Nephron progenitor cell (in vitro differentiated cells): Measurements from ENCODE around the gene FOLR2.

Experiments
- DNase-seq: peaks from one replicate; pipeline ENCODE4 v3.0.0; 2021
- H3K27ac Mint-ChIP-seq: 2 replicates; pipeline ENCODE4 v1.8.0; 2021; ENCODE audit warnings: mild to moderate bottlenecking, moderate library complexity, mixed read lengths
- H3K27me3 Mint-ChIP-seq: 2 replicates; pipeline ENCODE4 v1.8.0; 2021; ENCODE audit warnings: mild to moderate bottlenecking, low read depth, mixed read lengths; ENCODE audit not compliant: poor library complexity
- H3K36me3 Mint-ChIP-seq: 2 replicates; pipeline ENCODE4 v1.8.0; 2021; ENCODE audit warnings: low read depth, mixed read lengths
- H3K4me1 Mint-ChIP-seq: 2 replicates; pipeline ENCODE4 v1.8.0; 2021; ENCODE audit warnings: mixed read lengths
- H3K4me3 Mint-ChIP-seq: 2 replicates; pipeline ENCODE4 v1.8.0; 2021; ENCODE audit warnings: mild to moderate bottlenecking, moderate library complexity, mixed read lengths
- H3K9me3 Mint-ChIP-seq: 2 replicates; pipeline ENCODE4 v1.8.0; 2021; ENCODE audit warnings: mild to moderate bottlenecking, moderate library complexity, mixed read lengths
- TF ChIP-seq, protein P1 (sequence below): fragments of 200-600 bp; sonication (generic); IDR thresholded peaks from 2 replicates; pipeline ENCODE4 v1.5.0; 2021; ENCODE audit warnings: antibody characterized with exemption

The FOLR2 gene

DNA sequence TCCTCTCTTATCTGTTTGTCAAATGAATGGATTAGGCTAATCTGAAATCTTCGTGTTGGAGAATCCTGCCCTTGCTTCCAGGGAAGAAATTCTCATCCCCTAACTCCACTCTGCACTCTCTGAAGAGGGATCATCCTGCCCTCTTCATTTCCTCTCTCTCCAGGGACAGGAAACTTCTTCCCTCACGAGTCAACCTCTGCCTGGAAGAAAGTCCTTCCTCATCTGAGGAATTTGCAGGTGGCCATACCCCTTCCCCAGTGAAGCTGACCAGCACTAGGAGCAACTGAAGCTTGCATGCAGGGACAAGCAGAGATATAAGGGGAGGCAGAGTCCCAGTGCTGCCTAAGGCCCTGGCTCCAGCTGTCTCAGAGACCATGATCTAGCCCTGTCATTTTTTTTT is 31.0 kb downstream of the FOLR2 start:
- no peak for DNase-seq
- no peaks in the 10 kb centered on the region for H3K36me3 Mint-ChIP-seq
- no peak overlapping the region for H3K27ac Mint-ChIP-seq
- H3K4me1 Mint-ChIP-seq = peaks cover 6% of the 10 kb centered on the region
- H3K9me3 Mint-ChIP-seq = peaks cover 6% of the 10 kb centered on the region
- peaks cover 20% of the 10 kb centered on the region for H3K27me3 Mint-ChIP-seq
- TF ChIP-seq, protein P1, sequence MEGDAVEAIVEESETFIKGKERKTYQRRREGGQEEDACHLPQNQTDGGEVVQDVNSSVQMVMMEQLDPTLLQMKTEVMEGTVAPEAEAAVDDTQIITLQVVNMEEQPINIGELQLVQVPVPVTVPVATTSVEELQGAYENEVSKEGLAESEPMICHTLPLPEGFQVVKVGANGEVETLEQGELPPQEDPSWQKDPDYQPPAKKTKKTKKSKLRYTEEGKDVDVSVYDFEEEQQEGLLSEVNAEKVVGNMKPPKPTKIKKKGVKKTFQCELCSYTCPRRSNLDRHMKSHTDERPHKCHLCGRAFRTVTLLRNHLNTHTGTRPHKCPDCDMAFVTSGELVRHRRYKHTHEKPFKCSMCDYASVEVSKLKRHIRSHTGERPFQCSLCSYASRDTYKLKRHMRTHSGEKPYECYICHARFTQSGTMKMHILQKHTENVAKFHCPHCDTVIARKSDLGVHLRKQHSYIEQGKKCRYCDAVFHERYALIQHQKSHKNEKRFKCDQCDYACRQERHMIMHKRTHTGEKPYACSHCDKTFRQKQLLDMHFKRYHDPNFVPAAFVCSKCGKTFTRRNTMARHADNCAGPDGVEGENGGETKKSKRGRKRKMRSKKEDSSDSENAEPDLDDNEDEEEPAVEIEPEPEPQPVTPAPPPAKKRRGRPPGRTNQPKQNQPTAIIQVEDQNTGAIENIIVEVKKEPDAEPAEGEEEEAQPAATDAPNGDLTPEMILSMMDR = no peak
- no peak overlapping the region for H3K4me3 Mint-ChIP-seq

- Mint-ChIP-seq H3K9me3 (peaks cover 15% of the 10 kb centered on the region), H3K36me3 (no peaks in the 10 kb centered on the region), H3K27me3 (peaks cover 19% of the 10 kb centered on the region), H3K4me1 (no peaks in the 10 kb centered on the region), H3K4me3 (no peak overlapping the region), H3K27ac (no peak overlapping the region)
- TF ChIP-seq, protein P1 = no peak
- DNase-seq = no peak
These were observed 33.4 kb downstream of the FOLR2 start for GRCh38 chr11:72249961-72250360.

- H3K36me3 Mint-ChIP-seq = no peaks in the 10 kb centered on the region
- TF ChIP-seq, protein P1 = no peak
- peaks cover 28% of the 10 kb centered on the region for H3K27me3 Mint-ChIP-seq
- H3K4me3 Mint-ChIP-seq = no peak overlapping the region
- H3K4me1 Mint-ChIP-seq = no peaks in the 10 kb centered on the region
- peaks cover 19% of the 10 kb centered on the region for H3K9me3 Mint-ChIP-seq
- H3K27ac Mint-ChIP-seq = no peak overlapping the region
- DNase-seq = no peak
These were observed 34.3 kb downstream of the FOLR2 start for GRCh38 chr11:72250661-72251464.

DNA sequence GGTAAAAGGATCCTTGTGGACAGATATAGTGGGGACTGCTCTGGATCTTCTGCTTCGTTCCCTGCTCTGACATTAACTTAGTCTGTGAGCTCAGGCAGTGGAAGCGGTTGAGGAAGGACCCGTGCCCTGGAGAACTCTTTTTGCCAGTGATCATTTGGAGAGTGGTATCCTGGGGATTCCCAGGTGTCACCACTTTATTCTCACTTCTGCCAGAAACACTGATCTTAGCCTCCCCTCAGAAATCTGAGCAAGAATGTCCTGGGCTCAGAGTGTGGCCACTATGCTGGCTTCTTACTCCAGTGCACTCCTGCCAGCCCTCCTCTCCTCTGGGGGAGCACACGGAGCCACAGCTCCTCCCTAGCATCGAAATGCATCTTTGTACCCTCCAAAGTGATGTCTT is 35.0 kb downstream of the FOLR2 start:
- peaks cover 19% of the 10 kb centered on the region for H3K9me3 Mint-ChIP-seq
- TF ChIP-seq, protein P1 = no peak
- no peaks in the 10 kb centered on the region for H3K36me3 Mint-ChIP-seq
- H3K27ac Mint-ChIP-seq = no peak overlapping the region
- DNase-seq = no peak
- H3K27me3 Mint-ChIP-seq = peaks cover 29% of the 10 kb centered on the region
- no peak overlapping the region for H3K4me3 Mint-ChIP-seq
- no peaks in the 10 kb centered on the region for H3K4me1 Mint-ChIP-seq

- Mint-ChIP-seq H3K9me3 (peaks cover 19% of the 10 kb centered on the region), H3K36me3 (no peaks in the 10 kb centered on the region), H3K27me3 (peaks cover 29% of the 10 kb centered on the region), H3K4me1 (no peaks in the 10 kb centered on the region), H3K27ac (no peak overlapping the region), H3K4me3 (no peak overlapping the region)
- TF ChIP-seq, protein P1 = no peak
- DNase-seq = no peak
These were observed 36.8 kb downstream of the FOLR2 start for GRCh38 chr11:72253392-72253791.
